Activated naive CD8-positive, alpha-beta T cell (primary cell): ENCODE results near the gene FZD10.

Experiments
- H3K27ac Mint-ChIP-seq: one replicate; pipeline ENCODE4 v1.8.0; 2021; ENCODE audit warnings: mixed read lengths
- H3K27me3 Mint-ChIP-seq: one replicate; pipeline ENCODE4 v1.8.0; 2021; ENCODE audit warnings: mixed read lengths
- H3K36me3 Mint-ChIP-seq: one replicate; pipeline ENCODE4 v1.8.0; 2021; ENCODE audit warnings: mixed read lengths
- H3K4me1 Mint-ChIP-seq: one replicate; pipeline ENCODE4 v1.8.0; 2021; ENCODE audit warnings: low read depth, mixed read lengths
- H3K4me3 Mint-ChIP-seq: one replicate; pipeline ENCODE4 v1.8.0; 2021; ENCODE audit warnings: mild to moderate bottlenecking, mixed read lengths
- H3K9me3 Mint-ChIP-seq: one replicate; pipeline ENCODE4 v1.8.0; 2021; ENCODE audit warnings: low read depth, mixed read lengths

Gene FZD10, protein sequence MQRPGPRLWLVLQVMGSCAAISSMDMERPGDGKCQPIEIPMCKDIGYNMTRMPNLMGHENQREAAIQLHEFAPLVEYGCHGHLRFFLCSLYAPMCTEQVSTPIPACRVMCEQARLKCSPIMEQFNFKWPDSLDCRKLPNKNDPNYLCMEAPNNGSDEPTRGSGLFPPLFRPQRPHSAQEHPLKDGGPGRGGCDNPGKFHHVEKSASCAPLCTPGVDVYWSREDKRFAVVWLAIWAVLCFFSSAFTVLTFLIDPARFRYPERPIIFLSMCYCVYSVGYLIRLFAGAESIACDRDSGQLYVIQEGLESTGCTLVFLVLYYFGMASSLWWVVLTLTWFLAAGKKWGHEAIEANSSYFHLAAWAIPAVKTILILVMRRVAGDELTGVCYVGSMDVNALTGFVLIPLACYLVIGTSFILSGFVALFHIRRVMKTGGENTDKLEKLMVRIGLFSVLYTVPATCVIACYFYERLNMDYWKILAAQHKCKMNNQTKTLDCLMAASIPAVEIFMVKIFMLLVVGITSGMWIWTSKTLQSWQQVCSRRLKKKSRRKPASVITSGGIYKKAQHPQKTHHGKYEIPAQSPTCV

GRCh38 chr12:130162267-130162666 is at the start of gene FZD10:
Gene FZD10, plus strand, starts transcription at chr12:130162464. Its CDS starts 479 bp downstream, at chr12:130162943.
- peaks cover 17% of the 10 kb centered on the region for H3K27me3 Mint-ChIP-seq
- no peaks in the 10 kb centered on the region for H3K9me3 Mint-ChIP-seq
- no peaks in the 10 kb centered on the region for H3K36me3 Mint-ChIP-seq
- peak within 1 kb of the TSS; percentile 47 for H3K4me3 Mint-ChIP-seq
- peaks cover 5% of the 10 kb centered on the region for H3K4me1 Mint-ChIP-seq
- no peak within 1 kb of the TSS for H3K27ac Mint-ChIP-seq

DNA sequence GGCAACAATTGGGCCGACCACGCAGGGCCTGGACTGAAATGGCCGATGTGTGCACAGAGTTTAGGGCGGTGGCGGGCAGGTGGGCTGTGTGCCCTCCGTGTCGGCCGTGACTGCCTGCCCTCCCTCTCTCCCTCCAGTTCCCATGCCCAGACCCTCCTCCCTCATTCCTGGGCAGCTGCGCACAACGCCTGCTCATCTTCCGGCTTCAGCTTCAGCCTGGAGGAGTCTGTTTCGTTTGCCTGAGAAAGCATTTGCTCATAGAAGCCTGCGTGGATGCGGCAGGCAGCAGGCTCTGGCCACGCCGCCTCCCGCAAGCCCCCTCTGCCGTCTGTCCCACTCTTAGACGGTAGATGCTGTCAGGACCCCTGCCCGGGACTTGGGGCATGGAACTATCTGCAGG is 47.3 kb upstream of the FZD10 start:
- Mint-ChIP-seq H3K36me3 (peaks cover 3% of the 10 kb centered on the region), H3K4me1 (no peaks in the 10 kb centered on the region), H3K9me3 (no peaks in the 10 kb centered on the region), H3K4me3 (no peak overlapping the region), H3K27ac (no peak overlapping the region), H3K27me3 (peaks cover 11% of the 10 kb centered on the region)

GRCh38 chr12:130115646-130116045 is 46.6 kb upstream of the FZD10 start:
- Mint-ChIP-seq H3K4me3 (no peak overlapping the region), H3K36me3 (no peaks in the 10 kb centered on the region), H3K4me1 (no peaks in the 10 kb centered on the region), H3K27ac (no peak overlapping the region), H3K27me3 (peaks cover 6% of the 10 kb centered on the region), H3K9me3 (no peaks in the 10 kb centered on the region)

- no peak overlapping the region for H3K27ac Mint-ChIP-seq
- no peaks in the 10 kb centered on the region for H3K4me1 Mint-ChIP-seq
- no peaks in the 10 kb centered on the region for H3K9me3 Mint-ChIP-seq
- H3K27me3 Mint-ChIP-seq = peaks cover 6% of the 10 kb centered on the region
- no peak overlapping the region for H3K4me3 Mint-ChIP-seq
- no peaks in the 10 kb centered on the region for H3K36me3 Mint-ChIP-seq
These were observed 45.5 kb upstream of the FZD10 start for GRCh38 chr12:130116791-130117190.

DNA sequence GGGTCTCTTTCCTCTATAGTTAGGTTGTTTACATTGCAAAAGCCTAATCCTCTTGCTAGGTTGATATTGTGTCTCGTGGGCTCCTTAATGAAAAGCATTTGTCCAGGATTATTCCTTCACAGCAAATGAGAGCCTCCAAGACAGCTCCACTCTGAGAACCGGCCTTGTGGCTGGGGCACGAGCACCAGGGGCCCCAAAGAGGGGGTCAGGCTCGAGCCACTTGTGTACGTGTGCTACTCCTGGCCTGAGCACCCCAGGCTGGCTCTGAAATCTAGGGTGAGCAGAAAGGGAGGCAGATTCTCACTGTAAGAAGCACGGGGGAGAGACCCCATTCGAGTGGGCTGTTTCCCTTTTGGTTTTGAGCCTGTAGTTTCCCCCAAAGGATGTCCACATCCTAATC is 45.0 kb upstream of the FZD10 start:
- H3K27me3 Mint-ChIP-seq = peaks cover 6% of the 10 kb centered on the region
- H3K27ac Mint-ChIP-seq = no peak overlapping the region
- no peaks in the 10 kb centered on the region for H3K36me3 Mint-ChIP-seq
- H3K4me3 Mint-ChIP-seq = no peak overlapping the region
- no peaks in the 10 kb centered on the region for H3K9me3 Mint-ChIP-seq
- no peaks in the 10 kb centered on the region for H3K4me1 Mint-ChIP-seq

GRCh38 chr12:130117701-130118100 is 44.6 kb upstream of the FZD10 start:
- H3K4me3 Mint-ChIP-seq = no peak overlapping the region
- no peaks in the 10 kb centered on the region for H3K9me3 Mint-ChIP-seq
- no peak overlapping the region for H3K27ac Mint-ChIP-seq
- H3K36me3 Mint-ChIP-seq = no peaks in the 10 kb centered on the region
- H3K27me3 Mint-ChIP-seq = peaks cover 6% of the 10 kb centered on the region
- no peaks in the 10 kb centered on the region for H3K4me1 Mint-ChIP-seq

DNA sequence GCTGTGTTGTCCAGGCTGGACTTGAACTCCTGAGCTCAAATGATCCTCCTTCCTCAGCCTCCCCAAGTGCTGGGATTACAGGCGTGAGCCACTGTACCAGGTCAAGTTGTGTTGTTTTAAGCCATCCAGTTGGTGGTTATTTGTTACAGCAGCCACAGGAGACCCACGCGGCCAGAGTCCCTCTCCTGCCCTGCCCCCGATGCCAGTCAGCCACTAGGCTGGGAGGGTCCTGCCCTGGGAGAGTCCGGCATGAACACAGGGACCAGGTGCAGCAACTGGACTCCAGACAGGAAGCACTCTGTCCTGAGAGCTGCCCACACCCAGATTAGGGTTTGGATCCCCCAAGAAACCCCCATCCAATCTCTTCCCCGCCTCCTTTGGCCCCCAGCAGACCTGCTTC is 44.1 kb upstream of the FZD10 start:
- no peak overlapping the region for H3K4me3 Mint-ChIP-seq
- H3K27ac Mint-ChIP-seq = no peak overlapping the region

DNA sequence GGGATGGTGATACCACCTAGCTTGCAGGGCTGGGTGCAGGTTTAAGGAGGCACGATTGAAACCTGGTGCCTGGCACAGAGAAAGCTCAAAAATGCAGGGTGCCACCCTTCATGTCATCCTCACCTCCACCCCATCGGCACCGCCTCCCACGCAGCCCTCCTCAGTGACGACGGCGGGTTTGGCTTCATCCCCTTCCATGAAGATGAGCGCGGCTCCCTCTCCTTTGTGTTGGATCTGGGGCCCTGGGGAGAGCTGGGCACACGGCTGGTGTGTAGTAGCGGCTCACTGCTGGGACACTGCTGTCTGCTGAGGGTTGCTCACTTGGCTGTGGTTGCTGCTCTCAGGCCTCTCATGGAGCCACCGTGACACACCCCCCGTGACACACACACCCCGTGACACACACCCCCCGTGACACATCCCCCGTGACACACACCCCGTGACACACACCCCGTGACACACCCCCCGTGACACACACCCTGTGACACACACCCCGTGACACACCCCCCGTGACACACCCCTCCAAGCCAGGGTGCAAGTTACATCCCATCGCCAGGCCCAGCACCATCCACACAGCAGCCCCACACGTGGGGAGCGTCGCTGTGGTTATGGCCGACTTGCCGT is 42.9 kb upstream of the FZD10 start:
- H3K27ac Mint-ChIP-seq = no peak overlapping the region
- H3K27me3 Mint-ChIP-seq = peaks cover 3% of the 10 kb centered on the region
- no peaks in the 10 kb centered on the region for H3K4me1 Mint-ChIP-seq
- no peaks in the 10 kb centered on the region for H3K9me3 Mint-ChIP-seq
- no peak overlapping the region for H3K4me3 Mint-ChIP-seq
- no peaks in the 10 kb centered on the region for H3K36me3 Mint-ChIP-seq

More for the DNA sequence above, 44.1 kb upstream of the FZD10 start:
- no peaks in the 10 kb centered on the region for H3K4me1 Mint-ChIP-seq
- H3K9me3 Mint-ChIP-seq = no peaks in the 10 kb centered on the region
- H3K36me3 Mint-ChIP-seq = no peaks in the 10 kb centered on the region
- peaks cover 6% of the 10 kb centered on the region for H3K27me3 Mint-ChIP-seq

- no peak overlapping the region for H3K4me3 Mint-ChIP-seq
- no peaks in the 10 kb centered on the region for H3K4me1 Mint-ChIP-seq
- H3K9me3 Mint-ChIP-seq = no peaks in the 10 kb centered on the region
- no peaks in the 10 kb centered on the region for H3K36me3 Mint-ChIP-seq
- H3K27ac Mint-ChIP-seq = no peak overlapping the region
- H3K27me3 Mint-ChIP-seq = peaks cover 3% of the 10 kb centered on the region
These were observed 42.1 kb upstream of the FZD10 start for GRCh38 chr12:130120012-130120805.

DNA sequence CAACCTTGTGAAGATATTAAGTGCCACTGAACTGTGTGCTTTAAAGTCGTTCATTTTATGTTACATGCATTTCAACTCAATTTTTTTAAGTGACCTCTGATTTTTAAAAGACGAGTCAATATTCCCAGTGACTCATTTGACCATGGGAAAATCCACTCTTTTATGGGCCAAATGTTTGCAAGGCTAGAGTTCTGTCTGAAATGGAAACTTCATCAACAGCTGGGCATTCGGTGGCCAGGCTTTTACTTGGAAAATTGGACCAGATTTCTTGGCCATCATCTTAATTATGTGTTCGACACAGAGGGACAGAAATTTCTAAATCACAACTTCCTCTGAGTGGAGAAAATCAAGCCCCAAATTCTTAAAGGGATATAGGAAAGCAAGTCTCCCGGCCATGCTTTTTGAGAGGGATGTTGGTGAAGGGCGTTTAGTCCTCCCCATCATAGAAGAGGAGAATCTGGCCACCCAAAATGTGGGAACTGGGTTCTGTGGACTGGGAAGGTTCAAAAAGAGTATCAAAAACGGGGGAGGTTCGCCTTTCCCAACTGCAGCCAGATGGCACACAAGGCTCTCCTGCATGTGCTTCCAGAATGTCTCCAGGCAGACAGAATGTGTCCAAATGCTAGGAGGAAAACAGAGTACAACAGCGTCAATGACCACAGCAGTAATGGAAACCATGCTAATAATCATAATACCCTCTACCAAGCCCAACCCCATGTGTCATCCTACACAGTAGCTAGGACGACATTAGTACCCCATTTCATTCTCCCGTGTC is 40.9 kb upstream of the FZD10 start:
- Mint-ChIP-seq H3K27me3 (peaks cover 4% of the 10 kb centered on the region), H3K36me3 (no peaks in the 10 kb centered on the region), H3K4me1 (no peaks in the 10 kb centered on the region), H3K9me3 (no peaks in the 10 kb centered on the region), H3K27ac (no peak overlapping the region), H3K4me3 (no peak overlapping the region)

GRCh38 chr12:130122356-130122755 is 39.9 kb upstream of the FZD10 start:
- Mint-ChIP-seq H3K4me1 (no peaks in the 10 kb centered on the region), H3K9me3 (no peaks in the 10 kb centered on the region), H3K36me3 (no peaks in the 10 kb centered on the region), H3K27me3 (peaks cover 4% of the 10 kb centered on the region), H3K4me3 (no peak overlapping the region), H3K27ac (no peak overlapping the region)

- H3K9me3 Mint-ChIP-seq = no peaks in the 10 kb centered on the region
- H3K4me3 Mint-ChIP-seq = no peak overlapping the region
- H3K36me3 Mint-ChIP-seq = no peaks in the 10 kb centered on the region
- H3K27me3 Mint-ChIP-seq = peaks cover 3% of the 10 kb centered on the region
- no peak overlapping the region for H3K27ac Mint-ChIP-seq
- no peaks in the 10 kb centered on the region for H3K4me1 Mint-ChIP-seq
These were observed 38.2 kb upstream of the FZD10 start for GRCh38 chr12:130124106-130124505.

GRCh38 chr12:130124605-130125244 is 37.5 kb upstream of the FZD10 start:
- no peak overlapping the region for H3K4me3 Mint-ChIP-seq
- peaks cover 2% of the 10 kb centered on the region for H3K27me3 Mint-ChIP-seq
- no peaks in the 10 kb centered on the region for H3K9me3 Mint-ChIP-seq
- no peaks in the 10 kb centered on the region for H3K4me1 Mint-ChIP-seq
- H3K27ac Mint-ChIP-seq = no peak overlapping the region
- no peaks in the 10 kb centered on the region for H3K36me3 Mint-ChIP-seq

DNA sequence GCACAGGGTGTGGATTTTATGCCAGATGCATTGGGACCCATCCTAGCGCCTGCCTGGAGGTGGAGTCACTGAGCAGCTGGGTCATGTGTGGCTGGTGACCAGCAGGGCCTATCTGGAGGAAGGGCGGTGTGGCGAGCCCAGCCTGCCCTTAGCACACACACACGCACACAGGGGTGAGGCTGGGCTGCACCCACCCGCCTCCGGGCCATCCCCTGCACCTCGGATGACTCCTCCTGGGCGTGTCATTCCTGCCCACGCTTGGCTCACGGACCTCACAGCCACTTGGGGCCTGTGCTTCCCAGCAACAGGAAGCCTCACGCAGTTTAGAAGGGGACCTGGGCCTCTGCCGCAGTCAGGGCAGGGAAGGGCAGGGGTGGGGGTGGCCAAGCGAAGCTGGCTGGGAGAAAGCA is 36.2 kb upstream of the FZD10 start:
- H3K27ac Mint-ChIP-seq = no peak overlapping the region
- no peaks in the 10 kb centered on the region for H3K4me1 Mint-ChIP-seq
- no peak overlapping the region for H3K4me3 Mint-ChIP-seq
- no peaks in the 10 kb centered on the region for H3K9me3 Mint-ChIP-seq
- no peaks in the 10 kb centered on the region for H3K36me3 Mint-ChIP-seq
- peaks cover 1% of the 10 kb centered on the region for H3K27me3 Mint-ChIP-seq
